CD14-positive monocyte (primary cell): ENCODE results near the gene TRMT2A. TPM values are rescaled to one million over a fixed set of nuclear protein-coding genes. Genes with fewer than 3 reads are reported as not detected.

Experiments used
- DNase-seq, 3 donors: peaks; one replicate each; pipeline ENCODE4 v3.0.0-alpha.2; 2011 to 2022
- H2AFZ ChIP-seq: 2 replicates; pipeline ENCODE4 v1.6.0; 2012; ENCODE audit warnings: mild to moderate bottlenecking, low read depth, low read length, inconsistent platforms; ENCODE audit not compliant: insufficient read depth, poor library complexity, severe bottlenecking
- H3K27ac ChIP-seq, 2 donors: 1 replicate in 1 of 2; 2 replicates in 1 of 2; pipeline ENCODE4 v1.5.1; 2012 to 2013; ENCODE audit warnings: low read length in 2 of 2, control low read depth in 1 of 2, inconsistent platforms in 1 of 2, low read depth in 1 of 2, mild to moderate bottlenecking in 1 of 2
- H3K27me3 ChIP-seq, 2 donors: one replicate each; pipeline versions ENCODE4 v1.6.0 to v1.6.1; 2011 to 2013; ENCODE audit warnings: low read length in 2 of 2; ENCODE audit not compliant: control insufficient read depth in 2 of 2, insufficient read depth in 2 of 2
- H3K36me3 ChIP-seq, 2 donors: replicated peaks in 1 of 2; 1 replicate in 1 of 2; 2 replicates in 1 of 2; pipeline versions ENCODE4 v1.5.1 to v1.6.1; 2012 to 2013; ENCODE audit warnings: low read length in 2 of 2, control low read depth in 1 of 2, inconsistent platforms in 1 of 2, mild to moderate bottlenecking in 1 of 2; ENCODE audit not compliant: insufficient read depth in 2 of 2, control insufficient read depth in 1 of 2
- H3K4me1 ChIP-seq, 2 donors: 1 replicate in 1 of 2; 2 replicates in 1 of 2; pipeline versions ENCODE4 v1.5.1 to v1.6.1; 2012 to 2013; ENCODE audit warnings: low read length in 2 of 2, control low read depth in 1 of 2, inconsistent platforms in 1 of 2, mild to moderate bottlenecking in 1 of 2, moderate library complexity in 1 of 2; ENCODE audit not compliant: insufficient read depth in 2 of 2, control insufficient read depth in 1 of 2
- H3K4me2 ChIP-seq: replicated peaks from 2 replicates; pipeline ENCODE3; 2012; ENCODE audit warnings: low read length, moderate library complexity, mild to moderate bottlenecking; ENCODE audit not compliant: poor library complexity, severe bottlenecking; ENCODE audit errors: extremely low read depth
- H3K4me3 ChIP-seq, 3 experiments: fragments of 200-600 bp in 1 of 3; sonication (generic) in 1 of 3; replicated peaks in 1 of 3; 1 replicate in 2 of 3; 2 replicates in 1 of 3; pipeline ENCODE4 v1.5.1; 2011 to 2013; ENCODE audit warnings: low read length in 3 of 3, mild to moderate bottlenecking in 3 of 3, control low read depth in 2 of 3, low read depth in 2 of 3, inconsistent platforms in 1 of 3, moderate library complexity in 1 of 3
- H3K79me2 ChIP-seq: 2 replicates; pipeline ENCODE4 v1.6.0; 2012; ENCODE audit warnings: mild to moderate bottlenecking, control low read depth, inconsistent platforms, low read length, moderate library complexity; ENCODE audit not compliant: insufficient read depth
- H3K9ac ChIP-seq: 2 replicates; pipeline ENCODE4 v1.6.0; 2017; ENCODE audit warnings: low read length, mild to moderate bottlenecking; ENCODE audit not compliant: insufficient read depth, poor library complexity, severe bottlenecking
- H3K9me3 ChIP-seq, 2 donors: replicated peaks in 1 of 2; 1 replicate in 1 of 2; 2 replicates in 1 of 2; pipeline versions ENCODE4 v1.5.1 to v1.6.1; 2012 to 2013; ENCODE audit warnings: low read length in 2 of 2, control low read depth in 1 of 2; ENCODE audit not compliant: control insufficient read depth in 1 of 2, insufficient read depth in 1 of 2
- H4K20me1 ChIP-seq: 2 replicates; pipeline ENCODE4 v1.6.0; 2012; ENCODE audit warnings: mild to moderate bottlenecking, low read length, control low read depth, moderate library complexity; ENCODE audit not compliant: insufficient read depth
- H3K27ac Mint-ChIP-seq, 7 donors: one replicate each; pipeline ENCODE4 v1.8.0; 2020; ENCODE audit warnings: mild to moderate bottlenecking in 7 of 7, mixed read lengths in 7 of 7, moderate library complexity in 6 of 7, inconsistent platforms in 2 of 7
- H3K27me3 Mint-ChIP-seq, 3 donors: one replicate each; pipeline ENCODE4 v1.8.0; 2021 to 2022; ENCODE audit warnings: low read depth in 3 of 3, mild to moderate bottlenecking in 3 of 3, mixed read lengths in 3 of 3, moderate library complexity in 3 of 3, inconsistent platforms in 1 of 3
- H3K36me3 Mint-ChIP-seq, 2 donors: one replicate each; pipeline ENCODE4 v1.8.0; 2020; ENCODE audit warnings: mixed read lengths in 2 of 2, inconsistent platforms in 1 of 2, mild to moderate bottlenecking in 1 of 2
- H3K4me1 Mint-ChIP-seq: one replicate; pipeline ENCODE4 v1.8.0; 2020; ENCODE audit warnings: mild to moderate bottlenecking, mixed read lengths
- H3K4me3 Mint-ChIP-seq, 2 donors: one replicate each; pipeline ENCODE4 v1.8.0; 2020; ENCODE audit warnings: mild to moderate bottlenecking in 2 of 2, mixed read lengths in 2 of 2, moderate library complexity in 1 of 2
- H3K9me3 Mint-ChIP-seq, 7 donors: one replicate each; pipeline ENCODE4 v1.8.0; 2020 to 2022; ENCODE audit warnings: mixed read lengths in 7 of 7, mild to moderate bottlenecking in 6 of 7, moderate library complexity in 6 of 7, inconsistent platforms in 2 of 7
- WGBS: methylation state at CpG from one replicate; pipeline ENCODE4 v1.1.5; 2013; ENCODE audit warnings: missing lambda C conversion rate; ENCODE audit not compliant: insufficient coverage; 5-methylcytosine and 5-hydroxymethylcytosine counted together
- intact Hi-C, 2 donors: fragments of 100-400 bp; cut with micrococcal nuclease; formaldehyde crosslinking; loops; one replicate each; pipeline versions ENCODE4 v1.15.0 to v1.15.1; 2023
- polyA plus RNA-seq, 3 donors: library from polyadenylated mRNA; depleted of rRNA in 1 of 3; unstranded in 2 of 3; stranded (reverse) in 1 of 3; fragments of 300-500 nt in 2 of 3; fragments of >200 nt in 1 of 3; fragmentation: Illumina TruSeq in 2 of 3; gene quantifications; 1 replicate in 2 of 3; 2 replicates in 1 of 3; pipeline ENCODE4 v1.2.3, GENCODE V29; 2012 to 2021
- TF ChIP-seq, protein P1 (sequence below): fragments of 200-600 bp; IDR thresholded peaks from one replicate; pipeline ENCODE4 v1.8.0; 2022; ENCODE audit warnings: antibody characterized with exemption, mild to moderate bottlenecking

The TRMT2A gene
- polyA plus RNA-seq, 3 donors: 20.1 to 121 (median 23.5) TPM

DNA sequence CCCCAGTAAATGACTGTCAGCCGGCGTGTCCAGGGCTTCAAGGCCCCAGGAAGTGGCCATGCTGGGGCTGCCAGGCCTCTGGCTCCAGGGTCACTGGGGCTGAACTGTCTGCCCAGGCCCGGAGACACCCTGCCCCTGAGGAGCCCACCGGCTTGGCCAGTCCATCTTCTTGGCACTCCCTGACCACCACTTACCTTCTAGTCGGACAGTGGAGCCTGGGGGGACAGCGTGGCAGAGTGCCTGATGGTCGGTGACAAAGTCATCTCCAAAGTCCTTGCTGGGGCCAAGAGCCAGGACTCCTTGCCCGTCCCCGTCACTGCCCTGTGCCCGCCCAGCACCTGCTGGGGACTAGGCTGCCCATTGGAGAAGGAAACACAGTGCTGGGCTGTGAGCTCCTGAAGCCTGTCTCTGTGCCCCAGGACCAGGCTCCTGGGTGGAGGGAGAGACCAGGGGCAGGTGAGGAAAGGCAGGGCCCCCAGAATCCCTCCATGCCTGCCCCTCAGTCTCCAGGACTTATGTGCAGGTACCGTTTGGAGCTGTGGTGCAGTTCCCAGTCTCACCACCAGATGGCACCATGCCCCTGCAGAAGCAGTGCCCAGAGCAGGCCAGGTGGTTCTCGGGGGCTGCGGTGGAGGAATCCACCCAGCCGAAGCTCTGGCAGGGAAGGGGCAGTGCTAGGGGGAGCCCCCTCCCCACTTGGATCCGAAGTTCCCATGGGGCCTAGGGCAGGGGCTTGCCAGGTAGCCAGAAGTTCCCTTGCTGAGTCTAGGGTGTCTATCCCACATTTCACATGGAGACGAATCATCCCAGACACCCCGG is 39.8 kb upstream of the TRMT2A start:
- Mint-ChIP-seq H3K9me3 (peaks cover 0 to 1% (median 0%) of the 10 kb centered on the region in 7 donors), H3K27me3 (peaks cover 7 to 29% (median 10%) of the 10 kb centered on the region in 3 donors), H3K36me3 (no peaks in the 10 kb centered on the region), H3K4me1 (peaks cover 10% of the 10 kb centered on the region), H3K27ac (no peak overlapping the region), H3K4me3 (no peak overlapping the region)
- no peaks in the 10 kb centered on the region for H4K20me1 ChIP-seq
- no peaks in the 10 kb centered on the region for H3K9me3 ChIP-seq
- intact Hi-C loops: loop anchor here (2.0 to 5.0 kb wide), 2 partner anchors 110 to 128 kb away; partner anchors contain the start of gene RTN4R (in 2 of the 2)
- H3K79me2 ChIP-seq: no peaks in the 10 kb centered on the region
- H3K27ac ChIP-seq: no peak overlapping the region
- 51% methylated on average over 14 of the region's 17 CpGs for WGBS
- H3K36me3 ChIP-seq: no peaks in the 10 kb centered on the region
- H3K27me3 ChIP-seq: no peaks in the 10 kb centered on the region
- no peak overlapping the region for H3K9ac ChIP-seq
- TF ChIP-seq, protein P1, sequence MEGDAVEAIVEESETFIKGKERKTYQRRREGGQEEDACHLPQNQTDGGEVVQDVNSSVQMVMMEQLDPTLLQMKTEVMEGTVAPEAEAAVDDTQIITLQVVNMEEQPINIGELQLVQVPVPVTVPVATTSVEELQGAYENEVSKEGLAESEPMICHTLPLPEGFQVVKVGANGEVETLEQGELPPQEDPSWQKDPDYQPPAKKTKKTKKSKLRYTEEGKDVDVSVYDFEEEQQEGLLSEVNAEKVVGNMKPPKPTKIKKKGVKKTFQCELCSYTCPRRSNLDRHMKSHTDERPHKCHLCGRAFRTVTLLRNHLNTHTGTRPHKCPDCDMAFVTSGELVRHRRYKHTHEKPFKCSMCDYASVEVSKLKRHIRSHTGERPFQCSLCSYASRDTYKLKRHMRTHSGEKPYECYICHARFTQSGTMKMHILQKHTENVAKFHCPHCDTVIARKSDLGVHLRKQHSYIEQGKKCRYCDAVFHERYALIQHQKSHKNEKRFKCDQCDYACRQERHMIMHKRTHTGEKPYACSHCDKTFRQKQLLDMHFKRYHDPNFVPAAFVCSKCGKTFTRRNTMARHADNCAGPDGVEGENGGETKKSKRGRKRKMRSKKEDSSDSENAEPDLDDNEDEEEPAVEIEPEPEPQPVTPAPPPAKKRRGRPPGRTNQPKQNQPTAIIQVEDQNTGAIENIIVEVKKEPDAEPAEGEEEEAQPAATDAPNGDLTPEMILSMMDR: peak; percentile 98
- H3K4me1 ChIP-seq: peaks cover 8 to 9% of the 10 kb centered on the region in 2 donors
- H2AFZ ChIP-seq: no peak overlapping the region
- DNase-seq: peak; percentile 64 to 72 (median 66)
- H3K4me2 ChIP-seq: no peak overlapping the region
- no peak overlapping the region for H3K4me3 ChIP-seq

DNA sequence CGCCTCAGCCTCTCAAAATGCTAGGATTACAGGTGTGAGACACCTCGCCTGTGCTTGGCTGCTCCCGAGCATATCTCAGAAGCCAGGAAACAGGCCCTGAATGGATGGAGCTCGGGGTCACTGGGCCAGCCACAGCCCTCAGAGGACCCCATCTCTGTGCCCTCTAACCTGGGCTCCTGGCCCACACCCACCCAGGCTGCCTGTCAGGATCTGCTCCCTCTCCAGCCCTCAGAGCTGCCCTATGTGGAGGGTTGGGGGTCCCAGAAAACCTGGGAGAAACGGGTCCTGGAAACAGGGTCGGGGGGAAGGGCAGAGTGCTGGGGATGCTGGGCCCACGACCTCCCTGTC is 39.0 kb upstream of the TRMT2A start:
- intact Hi-C loops: loop anchor here (2.0 to 5.0 kb wide), 2 partner anchors 111 to 129 kb away; partner anchors contain the start of gene RTN4R (in 2 of the 2)
- no peaks in the 10 kb centered on the region for H4K20me1 ChIP-seq
- no peak overlapping the region for H3K9ac ChIP-seq
- H3K36me3 ChIP-seq: no peaks in the 10 kb centered on the region
- H3K4me2 ChIP-seq: no peak overlapping the region
- Mint-ChIP-seq H3K4me3 (no peak overlapping the region), H3K27me3 (peaks cover 7 to 29% (median 10%) of the 10 kb centered on the region in 3 donors), H3K4me1 (peaks cover 10% of the 10 kb centered on the region), H3K9me3 (no peaks in the 10 kb centered on the region), H3K27ac (no peak overlapping the region), H3K36me3 (no peaks in the 10 kb centered on the region)
- no peak overlapping the region for H2AFZ ChIP-seq
- H3K27me3 ChIP-seq: no peaks in the 10 kb centered on the region
- 69% methylated on average over 6 of the region's 7 CpGs for WGBS
- no peak for DNase-seq
- no peak overlapping the region for H3K27ac ChIP-seq
- no peaks in the 10 kb centered on the region for H3K9me3 ChIP-seq
- no peaks in the 10 kb centered on the region for H3K79me2 ChIP-seq
- H3K4me3 ChIP-seq: no peak overlapping the region
- TF ChIP-seq, protein P1: no peak
- peaks cover 8 to 9% of the 10 kb centered on the region in 2 donors for H3K4me1 ChIP-seq
